ENCODE data around the gene CCNA2.

The CCNA2 gene

GRCh38 chr4:121824950-121825349 lies 1.3 kb upstream of the CCNA2 start:
- CTCF ChIA-PET, result no interaction called here
- POLR2A ChIA-PET, result interaction anchor here (1.5 to 2.8 kb wide), 3 partner anchors 10 to 45 kb away, joined by 5 to 11 read pairs (median 8); partner anchors contain the start of genes BBS7 and EXOSC9
- DNase-seq (ENCODE audit: extremely low spot score), result no peak
- TF ChIP-seq FOXM1 (IDR thresholded peaks at IDR 0.05; ENCODE audit: borderline replicate concordance), result no peak
- no peak for TF ChIP-seq SUZ12 (IDR thresholded peaks at IDR 0.05)
- no peak for TF ChIP-seq ZNF384 (IDR thresholded peaks at IDR 0.05)
- TF ChIP-seq SP1 (IDR thresholded peaks at IDR 0.05), result no peak
- TF ChIP-seq ELF4 (IDR thresholded peaks at IDR 0.05), result no peak
- TF ChIP-seq ARNT (IDR thresholded peaks at IDR 0.05), result no peak
- no peak for TF ChIP-seq L3MBTL2 (conservative IDR thresholded peaks at IDR 0.05)
- no peak for TF ChIP-seq TARDBP (IDR thresholded peaks at IDR 0.05)
- no peak for TF ChIP-seq CTBP1 (IDR thresholded peaks at IDR 0.05; ENCODE audit: borderline replicate concordance)

DNA sequence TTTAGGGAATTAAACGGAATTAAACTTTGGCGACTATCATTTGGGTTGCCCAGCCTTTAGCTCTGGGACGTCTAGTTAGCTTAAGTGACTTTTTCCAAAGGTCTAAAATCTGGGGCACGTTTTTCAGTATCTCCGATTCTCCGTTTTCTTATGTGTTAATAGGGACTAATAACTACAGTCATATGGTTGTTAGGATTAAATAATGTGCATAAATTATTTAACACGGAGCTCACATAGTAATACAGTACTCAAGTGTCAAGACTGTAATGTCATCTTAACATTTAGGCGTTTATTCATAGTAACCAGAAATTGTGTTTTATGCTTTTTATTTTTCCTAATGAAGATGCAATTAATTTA lies 466 bp upstream of the CCNA2 start:
- TF ChIP-seq FOXM1 (IDR thresholded peaks at IDR 0.05; ENCODE audit: borderline replicate concordance), result no peak
- TF ChIP-seq SUZ12 (IDR thresholded peaks at IDR 0.05), result no peak
- no peak for TF ChIP-seq L3MBTL2 (conservative IDR thresholded peaks at IDR 0.05)
- TF ChIP-seq SP1 (IDR thresholded peaks at IDR 0.05), result no peak
- TF ChIP-seq FOXA1 (IDR thresholded peaks at IDR 0.05), result no peak
- POLR2A ChIA-PET, result interaction anchor here (1.5 to 2.8 kb wide), 3 partner anchors 11 to 45 kb away, joined by 5 to 11 read pairs (median 8); partner anchors contain the start of genes BBS7 and EXOSC9
- CTCF ChIA-PET, result no interaction called here
- no peak for DNase-seq (ENCODE audit: extremely low spot score)

GRCh38 chr4:121822796-121823504 lies 733 bp downstream of the CCNA2 start:
- DNase-seq (ENCODE audit: extremely low spot score), result peak; percentile 54
- CTCF ChIA-PET, result interaction anchor here (0.7 kb wide), 1 partner anchor 21 kb away, joined by 3 read pairs; no protein-coding TSS in a partner anchor
- TF ChIP-seq PKNOX1 (IDR thresholded peaks at IDR 0.05), result peak; percentile 27; the same call in 1 of the 2 replicates
- no peak for TF ChIP-seq CTBP1 (IDR thresholded peaks at IDR 0.05; ENCODE audit: borderline replicate concordance)
- POLR2A ChIA-PET, result interaction anchor here (2.0 to 2.8 kb wide), 2 partner anchors 22 to 47 kb away, joined by 5 to 11 read pairs; partner anchors contain the start of genes BBS7 and EXOSC9

- ChIA-PET CTCF (interaction anchor here (0.7 kb wide), 1 partner anchor 22 kb away, joined by 3 read pairs; no protein-coding TSS in a partner anchor), POLR2A (no interaction called here)
- no peak for DNase-seq (ENCODE audit: extremely low spot score)
- TF ChIP-seq ARNT (IDR thresholded peaks at IDR 0.05) (no peak), HDGF (IDR thresholded peaks at IDR 0.05; ENCODE audit: borderline replicate concordance) (no peak), LEF1 (IDR thresholded peaks at IDR 0.05; ENCODE audit: borderline replicate concordance) (no peak), CTBP1 (IDR thresholded peaks at IDR 0.05; ENCODE audit: borderline replicate concordance) (no peak), NFRKB (IDR thresholded peaks at IDR 0.05) (no peak), BHLHE40 (IDR thresholded peaks at IDR 0.05; ENCODE audit: borderline replicate concordance) (no peak), FOXA1 (IDR thresholded peaks at IDR 0.05) (no peak), PKNOX1 (IDR thresholded peaks at IDR 0.05) (no peak)
Observed at GRCh38 chr4:121822047-121822446, 1.6 kb downstream of the CCNA2 start.

GRCh38 chr4:121819216-121819965 lies 4.3 kb downstream of the CCNA2 start:
- ChIA-PET CTCF (no interaction called here), POLR2A (interaction anchor here (2.5 kb wide), 1 partner anchor 18 kb away, joined by 5 read pairs; the partner anchor contains the start of gene EXOSC9)
- DNase-seq (ENCODE audit: extremely low spot score), result no peak
- TF ChIP-seq HDGF (IDR thresholded peaks at IDR 0.05; ENCODE audit: borderline replicate concordance) (no peak), TARDBP (IDR thresholded peaks at IDR 0.05) (no peak), ARNT (IDR thresholded peaks at IDR 0.05) (no peak)

DNA sequence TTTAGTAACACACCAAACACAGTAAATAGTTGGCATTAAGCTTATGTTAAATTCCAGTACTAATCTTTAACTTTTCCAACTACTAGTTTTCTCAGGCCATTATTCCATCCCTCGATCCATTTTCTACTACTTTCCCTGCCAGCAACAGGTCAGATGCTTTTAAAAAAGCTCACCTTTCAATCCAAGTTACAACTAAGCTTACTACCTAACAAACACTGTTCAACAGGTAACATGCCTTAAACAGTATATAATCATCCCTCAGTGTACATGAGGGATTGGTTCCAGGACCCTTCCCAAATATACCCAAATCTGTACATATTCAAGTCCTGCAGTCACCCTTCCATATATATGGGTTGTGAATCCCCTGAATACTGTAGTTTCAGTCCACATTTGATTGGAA lies 5.5 kb downstream of the CCNA2 start:
- CTCF ChIA-PET, result interaction anchor here (0.8 kb wide), 1 partner anchor 18 kb away, joined by 3 read pairs; no protein-coding TSS in a partner anchor
- DNase-seq (ENCODE audit: extremely low spot score), result no peak
- TF ChIP-seq L3MBTL2 (conservative IDR thresholded peaks at IDR 0.05), result no peak
- TF ChIP-seq CTBP1 (IDR thresholded peaks at IDR 0.05; ENCODE audit: borderline replicate concordance), result no peak
- no peak for TF ChIP-seq LEF1 (IDR thresholded peaks at IDR 0.05; ENCODE audit: borderline replicate concordance)
- TF ChIP-seq ELF4 (IDR thresholded peaks at IDR 0.05), result no peak
- TF ChIP-seq SP1 (IDR thresholded peaks at IDR 0.05), result no peak
- POLR2A ChIA-PET, result interaction anchor here (2.5 kb wide), 1 partner anchor 17 kb away, joined by 5 read pairs; the partner anchor contains the start of gene EXOSC9

- DNase-seq (ENCODE audit: extremely low spot score), result no peak
- no peak for TF ChIP-seq CTBP1 (IDR thresholded peaks at IDR 0.05; ENCODE audit: borderline replicate concordance)
- POLR2A ChIA-PET, result interaction anchor here (2.5 kb wide), 1 partner anchor 17 kb away, joined by 5 read pairs; the partner anchor contains the start of gene EXOSC9
- CTCF ChIA-PET, result interaction anchor here (0.8 kb wide), 1 partner anchor 18 kb away, joined by 3 read pairs; no protein-coding TSS in a partner anchor
Observed at GRCh38 chr4:121817701-121818100, 6.0 kb downstream of the CCNA2 start.

Data from HEK293T (cell line).